VCaP (cell line): ENCODE data around the gene ERG.

Source experiments
- H3K27ac ChIP-seq: fragments of 450-650 bp; 2 replicates; pipeline ENCODE4 v1.5.1; 2017
- CTCF ChIP-seq: fragments of 450-650 bp; conservative IDR thresholded peaks from 2 replicates; pipeline ENCODE4 v1.5.1; 2017; ENCODE audit warnings: mild to moderate bottlenecking, moderate library complexity

ERG gene

GRCh38 chr21:38438462-38438893 is 59.8 kb downstream of the ERG start:
- TF ChIP-seq CTCF: no peak
- H3K27ac ChIP-seq: peak overlapping the region; percentile 51

GRCh38 chr21:38436341-38436740 is 61.9 kb downstream of the ERG start:
- H3K27ac ChIP-seq: no peak overlapping the region; the same call in 1 of the 2 replicates
- TF ChIP-seq CTCF: no peak

GRCh38 chr21:38434913-38435533 is 63.3 kb downstream of the ERG start:
- no peak for TF ChIP-seq CTCF

GRCh38 chr21:38433471-38433870 is 64.8 kb downstream of the ERG start:
- TF ChIP-seq CTCF: no peak
- H3K27ac ChIP-seq: no peak overlapping the region; the same call in 1 of the 2 replicates

More at GRCh38 chr21:38434913-38435533, 63.3 kb downstream of the ERG start:
- H3K27ac ChIP-seq: peak overlapping the region; percentile 12; the same call in 1 of the 2 replicates

- TF ChIP-seq CTCF: no peak
- no peak overlapping the region; the same call in 1 of the 2 replicates for H3K27ac ChIP-seq
Observed at GRCh38 chr21:38430401-38430984, 67.8 kb downstream of the ERG start.

GRCh38 chr21:38429011-38429410 is 69.3 kb downstream of the ERG start:
- H3K27ac ChIP-seq: no peak overlapping the region
- TF ChIP-seq CTCF: no peak

- H3K27ac ChIP-seq: no peak overlapping the region
- no peak for TF ChIP-seq CTCF
Observed at GRCh38 chr21:38428211-38428610, 70.1 kb downstream of the ERG start.
